SH-SY5Y (cell line): Measurements from ENCODE around the gene ADAMTSL1.

Experiments used
- GATA2 ChIP-seq: IDR thresholded peaks from 2 replicates; pipeline ENCODE4 v1.6.1; 2011; ENCODE audit warnings: mild to moderate bottlenecking, low read depth, low read length
- GATA3 ChIP-seq: IDR thresholded peaks from 2 replicates; pipeline ENCODE4 v1.6.1; 2011; ENCODE audit warnings: low read depth, mild to moderate bottlenecking, low read length, moderate library complexity

DNA sequence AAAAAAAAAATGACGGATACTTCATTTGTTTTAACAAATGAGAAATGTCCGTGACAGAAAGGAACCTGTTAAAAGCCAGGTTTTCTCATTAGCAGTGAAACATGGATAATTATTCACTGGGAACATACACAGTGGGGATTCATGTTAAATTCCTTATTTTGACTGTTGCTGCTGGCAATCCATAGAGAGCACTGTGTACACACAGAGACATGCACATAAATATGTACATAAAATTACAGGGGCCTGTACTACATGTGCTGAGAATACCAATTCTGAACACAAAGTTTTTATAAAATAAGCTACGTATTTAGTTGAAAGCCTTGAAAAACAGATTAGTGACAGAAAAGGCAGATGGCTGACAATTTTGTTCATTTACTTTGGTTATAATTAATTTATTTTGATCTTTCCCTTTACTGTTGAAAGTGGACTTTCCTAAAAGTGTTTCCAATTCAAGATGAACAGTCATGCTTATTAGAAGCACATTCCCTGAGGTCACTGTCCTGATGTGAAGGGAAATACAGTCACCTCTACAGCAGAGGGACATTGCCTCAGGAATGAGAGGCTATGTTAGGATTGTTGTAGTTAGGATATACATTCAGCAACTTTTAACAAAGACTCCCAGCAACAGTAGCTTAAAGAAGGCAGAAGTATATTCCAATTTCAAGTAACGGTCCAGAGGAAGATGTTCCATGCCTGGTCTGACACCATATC is 392.3 kb downstream of the ADAMTSL1 start:
- TF ChIP-seq GATA2 (no peak), GATA3 (no peak)
